GM12873 (cell line): ENCODE data around the gene PLEKHA1.

Source experiments
- TF ChIP-seq, protein P1 (sequence below): IDR thresholded peaks from 2 replicates; pipeline ENCODE4 v1.5.1; 2012; ENCODE audit warnings: low read depth, mild to moderate bottlenecking, moderate library complexity, low read length, control low read depth; ENCODE audit not compliant: insufficient read depth; ENCODE audit errors: missing control alignments

PLEKHA1 gene

DNA sequence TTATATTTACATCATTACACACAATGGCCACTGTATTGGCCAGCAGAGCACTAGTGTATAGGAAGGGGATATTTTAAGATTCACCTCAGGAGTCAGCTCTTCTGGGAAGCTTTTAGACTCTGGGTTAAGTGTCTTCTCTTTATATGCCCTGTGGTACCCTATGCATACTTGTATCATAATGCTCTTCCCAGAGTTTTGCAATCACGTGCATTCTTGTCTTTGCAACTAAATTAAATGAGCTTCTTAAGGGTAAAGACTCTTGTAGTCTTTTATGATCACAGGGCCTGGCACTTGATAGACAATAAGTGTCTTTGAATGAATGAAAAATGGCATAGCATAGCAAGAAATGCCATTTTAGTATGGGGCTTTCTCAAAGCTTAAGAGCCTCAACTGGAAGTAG is 44.5 kb downstream of the PLEKHA1 start:
- TF ChIP-seq, protein P1, sequence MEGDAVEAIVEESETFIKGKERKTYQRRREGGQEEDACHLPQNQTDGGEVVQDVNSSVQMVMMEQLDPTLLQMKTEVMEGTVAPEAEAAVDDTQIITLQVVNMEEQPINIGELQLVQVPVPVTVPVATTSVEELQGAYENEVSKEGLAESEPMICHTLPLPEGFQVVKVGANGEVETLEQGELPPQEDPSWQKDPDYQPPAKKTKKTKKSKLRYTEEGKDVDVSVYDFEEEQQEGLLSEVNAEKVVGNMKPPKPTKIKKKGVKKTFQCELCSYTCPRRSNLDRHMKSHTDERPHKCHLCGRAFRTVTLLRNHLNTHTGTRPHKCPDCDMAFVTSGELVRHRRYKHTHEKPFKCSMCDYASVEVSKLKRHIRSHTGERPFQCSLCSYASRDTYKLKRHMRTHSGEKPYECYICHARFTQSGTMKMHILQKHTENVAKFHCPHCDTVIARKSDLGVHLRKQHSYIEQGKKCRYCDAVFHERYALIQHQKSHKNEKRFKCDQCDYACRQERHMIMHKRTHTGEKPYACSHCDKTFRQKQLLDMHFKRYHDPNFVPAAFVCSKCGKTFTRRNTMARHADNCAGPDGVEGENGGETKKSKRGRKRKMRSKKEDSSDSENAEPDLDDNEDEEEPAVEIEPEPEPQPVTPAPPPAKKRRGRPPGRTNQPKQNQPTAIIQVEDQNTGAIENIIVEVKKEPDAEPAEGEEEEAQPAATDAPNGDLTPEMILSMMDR = no peak

DNA sequence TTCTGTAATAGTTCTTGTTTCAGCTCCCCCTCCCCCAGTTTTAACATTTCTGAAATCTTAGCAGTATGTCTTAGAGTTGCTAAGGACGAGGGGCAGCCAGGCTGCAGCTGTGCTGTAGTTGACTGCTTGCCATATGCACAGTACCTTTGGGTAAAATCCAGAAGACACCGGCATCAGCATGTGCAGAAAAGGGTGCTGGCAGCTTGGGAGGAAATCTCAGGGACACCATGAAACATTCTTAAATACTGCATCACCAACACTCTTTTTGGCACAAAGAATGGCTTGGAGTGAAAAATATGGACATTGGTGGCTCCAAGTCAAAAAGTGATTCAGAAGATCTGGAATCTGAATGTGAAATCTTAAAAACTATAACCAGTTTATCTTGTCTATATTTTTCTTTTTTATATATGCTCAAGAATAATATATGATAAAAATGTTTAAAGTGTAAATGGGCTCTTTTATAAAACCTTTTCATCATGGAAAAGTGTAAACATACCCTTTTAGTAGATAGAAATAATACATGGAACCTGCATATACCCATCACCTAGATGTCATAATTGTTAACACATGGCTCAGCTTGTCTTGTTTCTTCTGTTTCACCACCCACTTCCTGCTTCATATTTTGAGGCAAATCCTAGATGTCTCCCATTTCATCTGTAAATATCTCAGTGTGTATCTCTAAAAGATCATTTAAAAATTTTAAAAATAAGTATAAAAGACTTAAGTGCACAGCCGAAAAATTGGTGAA is 45.5 kb downstream of the PLEKHA1 start:
- TF ChIP-seq, protein P1 = no peak

DNA sequence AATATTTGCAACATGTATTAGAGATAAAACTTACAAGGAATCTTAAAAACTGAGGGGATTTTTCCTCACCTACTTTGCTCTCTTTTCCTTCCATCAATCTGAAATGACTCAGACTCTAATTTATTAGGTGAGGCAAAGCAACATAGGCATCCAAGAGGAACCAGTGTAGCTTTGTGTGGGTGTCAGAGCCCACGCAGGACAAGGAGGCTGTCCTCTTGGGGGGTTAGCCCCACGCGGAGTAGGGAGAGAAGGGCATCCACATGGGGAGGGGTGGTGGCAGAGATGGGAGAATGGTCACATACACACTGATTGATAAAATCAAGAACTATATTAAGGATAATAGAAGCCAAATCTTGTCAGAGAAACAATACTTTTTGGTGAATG is 46.1 kb downstream of the PLEKHA1 start:
- TF ChIP-seq, protein P1 = no peak

DNA sequence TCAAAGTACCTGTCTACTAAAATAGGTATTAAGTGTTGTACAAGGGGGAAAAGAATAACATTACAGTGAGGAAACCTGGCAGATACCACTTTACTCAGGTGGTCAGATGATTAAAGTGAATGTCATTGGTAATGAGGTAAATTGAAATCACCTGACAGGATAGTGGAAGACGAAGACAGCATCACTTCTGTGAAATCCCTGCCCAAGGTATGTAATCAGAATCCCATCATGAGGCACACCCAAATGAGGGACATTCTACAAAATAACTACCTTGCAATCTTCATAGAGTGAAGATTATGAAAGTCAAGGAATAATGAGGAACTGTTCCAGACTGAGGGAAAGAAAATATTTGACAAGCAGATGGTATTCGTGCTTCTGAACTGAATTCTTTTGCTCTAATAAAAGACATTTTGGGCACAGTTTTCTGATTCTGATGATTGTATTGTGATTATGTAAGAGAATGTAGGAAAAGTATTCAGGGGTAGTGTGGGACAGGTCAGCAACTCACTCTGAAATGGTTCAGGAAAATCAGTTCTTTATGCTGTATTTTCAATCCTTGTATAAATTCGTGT is 46.6 kb downstream of the PLEKHA1 start:
- TF ChIP-seq, protein P1 = no peak

DNA sequence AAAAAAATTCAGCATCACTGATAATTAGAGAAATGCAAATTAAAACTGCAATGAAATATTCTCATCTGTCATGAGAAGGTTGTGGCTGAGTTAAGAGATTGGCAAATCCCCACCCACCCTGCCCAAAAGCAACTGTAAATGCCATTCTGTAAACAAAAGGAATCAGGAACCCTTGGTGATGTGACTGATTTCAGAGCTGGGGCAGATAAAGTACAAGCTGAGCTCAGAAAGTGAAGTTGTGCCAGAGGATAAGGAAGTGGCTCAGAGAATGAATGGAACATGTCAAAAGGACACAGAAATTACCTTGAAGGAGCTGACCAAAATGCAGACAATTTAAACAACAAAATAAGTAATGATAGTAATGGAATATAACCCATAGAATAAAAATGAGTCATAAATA is 47.2 kb downstream of the PLEKHA1 start:
- TF ChIP-seq, protein P1 = no peak

DNA sequence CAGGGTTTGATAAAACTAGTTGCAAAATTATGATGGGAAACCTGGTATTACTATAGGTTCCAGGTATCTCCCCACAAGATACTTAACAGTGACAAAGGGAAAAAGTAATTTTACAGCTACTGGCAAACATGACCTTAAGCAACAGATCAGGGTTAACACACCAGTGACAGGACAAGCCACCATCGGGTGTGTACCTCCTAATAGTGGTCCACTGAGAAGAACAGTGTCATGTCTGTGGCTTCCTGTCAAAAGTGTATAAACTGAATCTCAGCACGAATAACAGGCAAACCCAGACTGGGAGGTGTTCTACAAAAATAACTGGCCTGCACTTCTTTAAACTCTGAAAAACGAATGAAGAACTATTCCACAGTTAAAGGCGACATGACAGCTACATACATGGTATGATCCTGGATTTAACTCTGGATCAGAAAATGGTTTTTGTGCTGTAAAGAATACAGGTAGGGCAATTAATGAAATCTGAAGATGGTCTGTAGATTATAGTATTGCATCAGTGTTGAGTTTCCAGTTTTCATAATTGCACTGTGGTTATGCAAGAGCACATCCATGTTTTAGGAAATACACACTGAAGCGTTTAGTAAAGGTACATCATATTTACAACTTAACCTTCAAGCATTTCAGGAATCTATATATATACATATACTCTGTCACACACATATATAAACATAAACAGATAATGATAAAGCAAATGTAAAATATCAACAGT is 47.9 kb downstream of the PLEKHA1 start:
- TF ChIP-seq, protein P1 = no peak

DNA sequence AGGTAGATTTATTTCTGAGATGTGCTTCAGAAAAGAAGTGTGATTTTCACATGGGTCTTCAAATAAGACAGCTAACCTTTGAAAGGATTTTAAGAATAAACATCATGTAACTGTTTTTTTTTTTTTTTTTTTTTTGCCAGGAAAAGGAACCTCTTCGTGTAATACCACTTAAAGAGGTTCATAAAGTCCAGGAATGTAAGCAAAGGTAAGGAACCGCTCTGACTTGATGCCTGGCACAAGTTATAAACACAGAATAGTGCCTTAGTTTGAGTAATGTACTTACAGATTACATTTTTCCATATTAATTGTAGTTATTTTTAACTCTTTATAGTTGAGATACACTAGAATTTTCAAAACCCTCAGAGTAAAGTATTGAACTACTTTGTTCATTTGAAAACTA is 49.6 kb downstream of the PLEKHA1 start:
- TF ChIP-seq, protein P1 = no peak
